ENCODE results near the gene ATXN1.

ATXN1 gene

DNA sequence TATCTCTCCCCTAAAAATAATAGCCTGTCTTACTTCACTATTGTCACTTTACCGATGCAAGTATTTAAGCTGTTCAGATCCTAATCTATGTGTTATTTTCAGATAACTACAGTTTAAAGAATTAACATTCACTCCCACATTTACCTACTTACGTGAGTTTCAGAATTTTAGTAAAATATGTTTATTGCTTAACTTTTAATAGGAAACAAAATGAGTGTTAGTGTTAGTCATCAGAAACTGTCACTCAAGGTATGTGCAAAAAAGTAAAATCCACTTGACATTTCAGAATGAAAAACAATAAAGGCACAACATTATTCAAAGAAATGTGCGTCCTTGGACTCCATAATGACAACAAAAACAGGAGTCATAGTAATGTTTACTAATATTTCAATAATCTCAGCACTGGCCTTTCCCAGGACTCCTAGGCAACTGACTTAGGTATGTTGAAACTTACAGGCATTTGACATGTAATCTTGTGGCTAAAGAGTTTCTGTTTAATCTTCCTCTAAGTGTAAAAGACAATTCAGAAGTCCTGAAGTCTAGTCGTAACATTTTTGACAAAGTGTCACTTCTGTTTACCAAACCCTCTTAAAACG is 4.5 kb downstream of the ATXN1 start (continued):
- peak; percentile 45; the same call in 1 of the 2 replicates for TF ChIP-seq ZNF214 (tag by site-specific recombination; IDR thresholded peaks at IDR 0.05; ENCODE audit: borderline replicate concordance)
- 0 out of 2 replicates have a peak, but pooled peaks have one; percentile 12 for TF ChIP-seq ZEB2 (tag by site-specific recombination; IDR thresholded peaks at IDR 0.05)
- no peak for TF ChIP-seq ZNF169 (tag by site-specific recombination; IDR thresholded peaks at IDR 0.05)
- TF ChIP-seq ZNF157 (tag by site-specific recombination; IDR thresholded peaks at IDR 0.05), result no peak
- TF ChIP-seq ZNF221 (tag by site-specific recombination; IDR thresholded peaks at IDR 0.05; ENCODE audit: borderline replicate concordance), result no peak
- TF ChIP-seq ZNF366 (tag by site-specific recombination; conservative IDR thresholded peaks at IDR 0.05), result peak; percentile 43; the same call in 1 of the 2 replicates
- TF ChIP-seq FEZF1 (tag by site-specific recombination; IDR thresholded peaks at IDR 0.05), result peak; percentile 21
- TF ChIP-seq ZNF292 (tag by site-specific recombination; IDR thresholded peaks at IDR 0.05; ENCODE audit: borderline replicate concordance, low read depth), result no peak

- H3K9me3 ChIP-seq (ENCODE audit: control insufficient read depth, insufficient read depth, low read depth, low read length), result no peaks in the 10 kb centered on the region
- H3K4me1 ChIP-seq (ENCODE audit: control insufficient read depth, insufficient read depth, low read length), result peaks cover 72% of the 10 kb centered on the region
- H3K4me3 ChIP-seq (ENCODE audit: low read depth, low read length), result no peak overlapping the region
- peak overlapping the region; percentile 49; the same call in 1 of the 2 replicates for H3K27ac ChIP-seq (ENCODE audit: extremely low read depth, low read depth, low read length)
- POLR2A ChIA-PET, result interaction anchor here (0.6 kb wide), 1 partner anchor 209 kb away, joined by 3 read pairs; no protein-coding TSS in a partner anchor
- TF ChIP-seq BCL11A (tag by site-specific recombination; IDR thresholded peaks at IDR 0.05; ENCODE audit: low read depth) (no peak), ZSCAN16 (tag by site-specific recombination; IDR thresholded peaks at IDR 0.05) (no peak), ZNF19 (tag by site-specific recombination; IDR thresholded peaks at IDR 0.05; ENCODE audit: low read depth) (no peak), IKZF3 (tag by site-specific recombination; IDR thresholded peaks at IDR 0.05) (0 out of 2 replicates have a peak, but pooled peaks have one; percentile 20), ZNF311 (tag by site-specific recombination; IDR thresholded peaks at IDR 0.05; ENCODE audit: borderline replicate concordance) (no peak), FEZF1 (tag by site-specific recombination; IDR thresholded peaks at IDR 0.05) (0 out of 2 replicates have a peak, but pooled peaks have one; percentile 8), PRDM6 (tag by site-specific recombination; IDR thresholded peaks at IDR 0.05) (peak; percentile 82)
- CTCF ChIA-PET, result interaction anchor here (1.0 to 2.2 kb wide), 2 partner anchors 16 to 42 kb away, joined by 5 read pairs; no protein-coding TSS in a partner anchor
- H3K36me3 ChIP-seq (ENCODE audit: control insufficient read depth in 2 of 2, insufficient read depth in 1 of 2, low read length in 2 of 2), result no peaks in the 10 kb centered on the region; a peak in 1 of 3 replicates
These were observed 5.7 kb downstream of the ATXN1 start for GRCh38 chr6:16755544-16755943.

GRCh38 chr6:16754876-16755275 is 6.4 kb downstream of the ATXN1 start:
- POLR2A ChIA-PET, result interaction anchor here (0.6 to 1.2 kb wide), 3 partner anchors 16 to 241 kb away, joined by 3 to 4 read pairs (median 4); no protein-coding TSS in a partner anchor
- CTCF ChIA-PET, result interaction anchor here (0.8 to 2.4 kb wide), 5 partner anchors 8 to 42 kb away, joined by 3 to 14 read pairs (median 5); no protein-coding TSS in a partner anchor
- peaks cover 72% of the 10 kb centered on the region for H3K4me1 ChIP-seq (ENCODE audit: control insufficient read depth, insufficient read depth, low read length)
- no peak for TF ChIP-seq ZNF302 (tag by site-specific recombination; IDR thresholded peaks at IDR 0.05; ENCODE audit: low read depth)
- TF ChIP-seq ZNF473 (tag by site-specific recombination; IDR thresholded peaks at IDR 0.05), result no peak
- TF ChIP-seq EGR2 (tag by site-specific recombination; IDR thresholded peaks at IDR 0.05; ENCODE audit: low read depth), result no peak; the same call in 1 of the 2 replicates
- no peak for TF ChIP-seq ZNF791 (tag by site-specific recombination; IDR thresholded peaks at IDR 0.05)
- no peak for TF ChIP-seq ZNF202 (tag by site-specific recombination; IDR thresholded peaks at IDR 0.05; ENCODE audit: borderline replicate concordance)
- TF ChIP-seq, protein P1, sequence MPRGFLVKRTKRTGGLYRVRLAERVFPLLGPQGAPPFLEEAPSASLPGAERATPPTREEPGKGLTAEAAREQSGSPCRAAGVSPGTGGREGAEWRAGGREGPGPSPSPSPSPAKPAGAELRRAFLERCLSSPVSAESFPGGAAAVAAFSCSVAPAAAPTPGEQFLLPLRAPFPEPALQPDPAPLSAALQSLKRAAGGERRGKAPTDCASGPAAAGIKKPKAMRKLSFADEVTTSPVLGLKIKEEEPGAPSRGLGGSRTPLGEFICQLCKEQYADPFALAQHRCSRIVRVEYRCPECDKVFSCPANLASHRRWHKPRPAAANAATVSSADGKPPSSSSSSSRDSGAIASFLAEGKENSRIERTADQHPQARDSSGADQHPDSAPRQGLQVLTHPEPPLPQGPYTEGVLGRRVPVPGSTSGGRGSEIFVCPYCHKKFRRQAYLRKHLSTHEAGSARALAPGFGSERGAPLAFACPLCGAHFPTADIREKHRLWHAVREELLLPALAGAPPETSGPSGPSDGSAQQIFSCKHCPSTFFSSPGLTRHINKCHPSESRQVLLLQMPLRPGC (tag by site-specific recombination; IDR thresholded peaks at IDR 0.05), result peak; percentile 74; the same call in 1 of the 2 replicates
- peak; percentile 67 for TF ChIP-seq ZFHX2 (tag by site-specific recombination; conservative IDR thresholded peaks at IDR 0.05)
- TF ChIP-seq ZNF280C (tag by site-specific recombination; IDR thresholded peaks at IDR 0.05), result no peak
- no peak for TF ChIP-seq ZNF626 (tag by site-specific recombination; IDR thresholded peaks at IDR 0.05)
- no peak for TF ChIP-seq ZNF510 (tag by site-specific recombination; IDR thresholded peaks at IDR 0.05; ENCODE audit: insufficient replicate concordance)
- TF ChIP-seq, protein P2, sequence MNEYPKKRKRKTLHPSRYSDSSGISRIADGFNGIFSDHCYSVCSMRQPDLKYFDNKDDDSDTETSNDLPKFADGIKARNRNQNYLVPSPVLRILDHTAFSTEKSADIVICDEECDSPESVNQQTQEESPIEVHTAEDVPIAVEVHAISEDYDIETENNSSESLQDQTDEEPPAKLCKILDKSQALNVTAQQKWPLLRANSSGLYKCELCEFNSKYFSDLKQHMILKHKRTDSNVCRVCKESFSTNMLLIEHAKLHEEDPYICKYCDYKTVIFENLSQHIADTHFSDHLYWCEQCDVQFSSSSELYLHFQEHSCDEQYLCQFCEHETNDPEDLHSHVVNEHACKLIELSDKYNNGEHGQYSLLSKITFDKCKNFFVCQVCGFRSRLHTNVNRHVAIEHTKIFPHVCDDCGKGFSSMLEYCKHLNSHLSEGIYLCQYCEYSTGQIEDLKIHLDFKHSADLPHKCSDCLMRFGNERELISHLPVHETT (tag by site-specific recombination; IDR thresholded peaks at IDR 0.05), result peak; percentile 83
- TF ChIP-seq ZNF571 (tag by site-specific recombination; IDR thresholded peaks at IDR 0.05), result no peak

More at GRCh38 chr6:16754876-16755275, 6.4 kb downstream of the ATXN1 start:
- Histone ChIP-seq H3K36me3 (ENCODE audit: control insufficient read depth in 2 of 2, insufficient read depth in 1 of 2, low read length in 2 of 2) (peaks cover 0 to 1% of the 10 kb centered on the region in 2 experiments; a peak in 2 of 3 replicates), H3K9me3 (ENCODE audit: control insufficient read depth, insufficient read depth, low read depth, low read length) (no peaks in the 10 kb centered on the region), H3K27ac (ENCODE audit: extremely low read depth, low read depth, low read length) (peak overlapping the region; percentile 49), H3K4me3 (ENCODE audit: low read depth, low read length) (no peak overlapping the region)
